ENCODE data around the gene CYBB.

CYBB gene

GRCh38 chrX:37846141-37846540, 66.3 kb downstream of the CYBB start:
- no peak for DNase-seq

- DNase-seq = no peak
These were observed 66.7 kb downstream of the CYBB start for GRCh38 chrX:37846558-37846933.

GRCh38 chrX:37846934-37847732, 67.3 kb downstream of the CYBB start, which contains the start of gene DYNLT3:
Gene DYNLT3 (minus strand): TSS chrX:37847571. CDS start chrX:37847510, 61 bp downstream.
- DNase-seq = peak; percentile 58 to 60

- no peak for DNase-seq
These were observed 67.9 kb downstream of the CYBB start for GRCh38 chrX:37847733-37848197.

GRCh38 chrX:37854148-37854547, 74.3 kb downstream of the CYBB start:
- DNase-seq = no peak

GRCh38 chrX:37854748-37855147, 74.9 kb downstream of the CYBB start:
- DNase-seq = no peak

GRCh38 chrX:37860721-37861120, 80.9 kb downstream of the CYBB start:
- no peak for DNase-seq

- DNase-seq = no peak
These were observed 83.0 kb downstream of the CYBB start for GRCh38 chrX:37862851-37863250.

Measured in stimulated activated CD4-positive, alpha-beta T cell treated with anti-CD3 and anti-CD28 coated beads, Interleukin-2, amount 100 ng/mL, for 48 hours (primary cell).